Measurements from ENCODE around the gene FAF1. TPM values are rescaled to one million over a fixed set of nuclear protein-coding genes. Genes with fewer than 3 reads are reported as not detected.

The FAF1 gene
- total and polyA plus RNA-seq, 9 of the 15 experiments (the other 6 are each of a cell fraction or from before 2014, with no cell fraction given), result 48.7 to 225 (median 118) TPM

DNA sequence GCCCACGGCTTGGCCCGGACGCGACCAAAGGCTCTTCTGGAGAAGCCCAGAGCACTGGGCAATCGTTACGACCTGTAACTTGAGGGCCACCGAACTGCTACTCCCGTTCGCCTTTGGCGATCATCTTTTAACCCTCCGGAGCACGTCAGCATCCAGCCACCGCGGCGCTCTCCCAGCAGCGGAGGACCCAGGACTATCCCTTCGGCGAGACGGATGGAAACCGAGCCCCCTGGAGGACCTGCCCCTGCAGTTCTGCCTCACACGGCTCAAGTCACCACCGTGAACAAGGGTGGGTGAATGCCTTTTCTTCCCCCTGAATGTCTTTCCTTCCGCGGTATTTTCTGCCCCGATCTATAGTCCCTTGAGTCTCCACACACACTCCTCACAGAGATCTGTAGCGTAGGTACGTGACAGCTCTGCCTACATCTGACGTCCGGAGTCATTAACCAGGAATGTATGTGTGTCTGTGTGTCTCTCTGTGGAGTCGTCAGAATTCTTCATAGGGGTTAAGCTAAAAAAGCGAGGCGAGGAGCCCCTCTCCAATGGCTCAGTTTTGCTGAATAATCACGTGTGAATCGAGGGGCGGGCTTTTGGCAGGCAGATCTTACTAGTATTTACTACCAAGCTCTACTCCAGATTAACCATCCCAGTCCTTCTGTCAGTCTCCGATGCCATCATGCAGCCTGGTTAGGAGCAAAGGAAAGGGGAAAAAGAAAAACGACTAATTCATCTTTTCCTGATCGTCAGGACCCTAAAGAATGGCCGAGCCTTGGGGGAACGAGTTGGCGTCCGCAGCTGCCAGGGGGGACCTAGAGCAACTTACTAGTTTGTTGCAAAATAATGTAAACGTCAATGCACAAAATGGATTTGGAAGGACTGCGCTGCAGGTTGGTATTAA lies 9.8 kb upstream of the FAF1 start, which contains the start of gene CDKN2C (continued):
- TF ChIP-seq, protein P1, sequence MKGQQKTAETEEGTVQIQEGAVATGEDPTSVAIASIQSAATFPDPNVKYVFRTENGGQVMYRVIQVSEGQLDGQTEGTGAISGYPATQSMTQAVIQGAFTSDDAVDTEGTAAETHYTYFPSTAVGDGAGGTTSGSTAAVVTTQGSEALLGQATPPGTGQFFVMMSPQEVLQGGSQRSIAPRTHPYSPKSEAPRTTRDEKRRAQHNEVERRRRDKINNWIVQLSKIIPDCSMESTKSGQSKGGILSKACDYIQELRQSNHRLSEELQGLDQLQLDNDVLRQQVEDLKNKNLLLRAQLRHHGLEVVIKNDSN (CRISPR knock-in tag; IDR thresholded peaks at IDR 0.05), result peak; percentile 70
- TF ChIP-seq DDX20 (tag; IDR thresholded peaks at IDR 0.05; ENCODE audit: low read depth) (no peak), POLR2AphosphoS5 (IDR thresholded peaks at IDR 0.05; ENCODE audit: control insufficient read depth, insufficient read depth, low read depth, low read length) (peak; percentile 33; the same call in 1 of the 2 replicates), SAFB (IDR thresholded peaks at IDR 0.05; ENCODE audit: borderline replicate concordance, low read depth, low read length) (no peak), ZNF717 (CRISPR knock-in tag; IDR thresholded peaks at IDR 0.05) (no peak), GABPA (tag; conservative IDR thresholded peaks at IDR 0.05; ENCODE audit: low read depth) (no peak), HMG20B (CRISPR knock-in tag; IDR thresholded peaks at IDR 0.05) (no peak), JUN (IDR thresholded peaks at IDR 0.05; ENCODE audit: borderline replicate concordance, low read depth, low read length) (no peak), JUN (CRISPR knock-in tag; IDR thresholded peaks at IDR 0.05; ENCODE audit: borderline replicate concordance) (0 out of 2 replicates have a peak, but pooled peaks have one; percentile 9), HNRNPLL (IDR thresholded peaks at IDR 0.05; ENCODE audit: low read depth, low read length, poor library complexity, severe bottlenecking) (no peak), HDAC2 (IDR thresholded peaks at IDR 0.05) (peak; percentile 12), DPF2 (IDR thresholded peaks at IDR 0.05) (0 out of 2 replicates have a peak, but pooled peaks have one; percentile 16), KAT7 (CRISPR knock-in tag; IDR thresholded peaks at IDR 0.05; ENCODE audit: borderline replicate concordance) (0 out of 2 replicates have a peak, but pooled peaks have one; percentile 38), TAF1 (IDR thresholded peaks at IDR 0.05; ENCODE audit: control insufficient read depth, extremely low read depth, insufficient read depth, low read length, severe bottlenecking) (no peak), ASH1L (IDR thresholded peaks at IDR 0.05; ENCODE audit: borderline replicate concordance, low read depth, partially characterized antibody) (no peak)
- TF ChIP-seq, protein P2, sequence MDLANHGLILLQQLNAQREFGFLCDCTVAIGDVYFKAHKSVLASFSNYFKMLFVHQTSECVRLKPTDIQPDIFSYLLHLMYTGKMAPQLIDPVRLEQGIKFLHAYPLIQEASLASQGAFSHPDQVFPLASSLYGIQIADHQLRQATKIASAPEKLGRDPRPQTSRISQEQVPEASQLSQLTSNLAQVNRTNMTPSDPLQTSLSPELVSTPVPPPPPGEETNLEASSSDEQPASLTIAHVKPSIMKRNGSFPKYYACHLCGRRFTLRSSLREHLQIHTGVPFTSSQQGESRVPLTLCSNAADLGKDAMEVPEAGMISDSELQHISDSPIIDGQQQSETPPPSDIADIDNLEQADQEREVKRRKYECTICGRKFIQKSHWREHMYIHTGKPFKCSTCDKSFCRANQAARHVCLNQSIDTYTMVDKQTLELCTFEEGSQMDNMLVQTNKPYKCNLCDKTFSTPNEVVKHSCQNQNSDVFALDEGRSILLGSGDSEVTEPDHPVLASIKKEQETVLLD (IDR thresholded peaks at IDR 0.05), result no peak; the same call in 1 of the 2 replicates
- TF ChIP-seq, protein P3, sequence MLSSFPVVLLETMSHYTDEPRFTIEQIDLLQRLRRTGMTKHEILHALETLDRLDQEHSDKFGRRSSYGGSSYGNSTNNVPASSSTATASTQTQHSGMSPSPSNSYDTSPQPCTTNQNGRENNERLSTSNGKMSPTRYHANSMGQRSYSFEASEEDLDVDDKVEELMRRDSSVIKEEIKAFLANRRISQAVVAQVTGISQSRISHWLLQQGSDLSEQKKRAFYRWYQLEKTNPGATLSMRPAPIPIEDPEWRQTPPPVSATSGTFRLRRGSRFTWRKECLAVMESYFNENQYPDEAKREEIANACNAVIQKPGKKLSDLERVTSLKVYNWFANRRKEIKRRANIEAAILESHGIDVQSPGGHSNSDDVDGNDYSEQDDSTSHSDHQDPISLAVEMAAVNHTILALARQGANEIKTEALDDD (IDR thresholded peaks at IDR 0.05), result peak; percentile 100
- TF ChIP-seq, protein P4, sequence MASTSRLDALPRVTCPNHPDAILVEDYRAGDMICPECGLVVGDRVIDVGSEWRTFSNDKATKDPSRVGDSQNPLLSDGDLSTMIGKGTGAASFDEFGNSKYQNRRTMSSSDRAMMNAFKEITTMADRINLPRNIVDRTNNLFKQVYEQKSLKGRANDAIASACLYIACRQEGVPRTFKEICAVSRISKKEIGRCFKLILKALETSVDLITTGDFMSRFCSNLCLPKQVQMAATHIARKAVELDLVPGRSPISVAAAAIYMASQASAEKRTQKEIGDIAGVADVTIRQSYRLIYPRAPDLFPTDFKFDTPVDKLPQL (IDR thresholded peaks at IDR 0.05; ENCODE audit: extremely low read depth, insufficient read length), result peak; percentile 11
- TF ChIP-seq, protein P5, sequence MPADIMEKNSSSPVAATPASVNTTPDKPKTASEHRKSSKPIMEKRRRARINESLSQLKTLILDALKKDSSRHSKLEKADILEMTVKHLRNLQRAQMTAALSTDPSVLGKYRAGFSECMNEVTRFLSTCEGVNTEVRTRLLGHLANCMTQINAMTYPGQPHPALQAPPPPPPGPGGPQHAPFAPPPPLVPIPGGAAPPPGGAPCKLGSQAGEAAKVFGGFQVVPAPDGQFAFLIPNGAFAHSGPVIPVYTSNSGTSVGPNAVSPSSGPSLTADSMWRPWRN (IDR thresholded peaks at IDR 0.05; ENCODE audit: low read depth), result peak; percentile 15; the same call in 1 of the 2 replicates
- TF ChIP-seq, protein P6, sequence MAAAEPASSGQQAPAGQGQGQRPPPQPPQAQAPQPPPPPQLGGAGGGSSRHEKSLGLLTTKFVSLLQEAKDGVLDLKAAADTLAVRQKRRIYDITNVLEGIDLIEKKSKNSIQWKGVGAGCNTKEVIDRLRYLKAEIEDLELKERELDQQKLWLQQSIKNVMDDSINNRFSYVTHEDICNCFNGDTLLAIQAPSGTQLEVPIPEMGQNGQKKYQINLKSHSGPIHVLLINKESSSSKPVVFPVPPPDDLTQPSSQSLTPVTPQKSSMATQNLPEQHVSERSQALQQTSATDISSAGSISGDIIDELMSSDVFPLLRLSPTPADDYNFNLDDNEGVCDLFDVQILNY (CRISPR knock-in tag; IDR thresholded peaks at IDR 0.05), result no peak

Data from K562 (cell line).